ENCODE data around the gene ASB5.

ASB5 gene

GRCh38 chr4:176277162-176277904, 8.3 kb upstream of the ASB5 start:
- DNase-seq (ENCODE audit: low read depth): no peak

GRCh38 chr4:176276710-176277109, 7.7 kb upstream of the ASB5 start:
- no peak for DNase-seq (ENCODE audit: low read depth)

- no peak for DNase-seq (ENCODE audit: low read depth)
These were observed 5.4 kb upstream of the ASB5 start for GRCh38 chr4:176274441-176274840.

- DNase-seq (ENCODE audit: low read depth): no peak
These were observed 4.7 kb upstream of the ASB5 start for GRCh38 chr4:176273736-176274135.

GRCh38 chr4:176272799-176273198, 3.8 kb upstream of the ASB5 start:
- no peak for DNase-seq (ENCODE audit: low read depth)

- DNase-seq (ENCODE audit: low read depth): no peak
These were observed 2.7 kb upstream of the ASB5 start for GRCh38 chr4:176271749-176272148.

- DNase-seq (ENCODE audit: low read depth): no peak
These were observed 1.6 kb upstream of the ASB5 start for GRCh38 chr4:176270669-176271068.

- no peak for DNase-seq (ENCODE audit: low read depth)
These were observed 3.0 kb downstream of the ASB5 start for GRCh38 chr4:176266026-176266425.

GRCh38 chr4:176262243-176262642, 6.8 kb downstream of the ASB5 start:
- no peak for DNase-seq (ENCODE audit: low read depth)

GRCh38 chr4:176261481-176261880, 7.5 kb downstream of the ASB5 start:
- no peak for DNase-seq (ENCODE audit: low read depth)

- DNase-seq (ENCODE audit: low read depth): no peak
These were observed 8.0 kb downstream of the ASB5 start for GRCh38 chr4:176261018-176261417.

GRCh38 chr4:176259330-176260090, 9.5 kb downstream of the ASB5 start:
- DNase-seq (ENCODE audit: low read depth): no peak

GRCh38 chr4:176258135-176258534, 10.9 kb downstream of the ASB5 start:
- no peak for DNase-seq (ENCODE audit: low read depth)

- no peak for DNase-seq (ENCODE audit: low read depth)
These were observed 12.1 kb downstream of the ASB5 start for GRCh38 chr4:176256921-176257320.

- DNase-seq (ENCODE audit: low read depth): no peak
These were observed 26.2 kb downstream of the ASB5 start for GRCh38 chr4:176242764-176243347.

- no peak for DNase-seq (ENCODE audit: low read depth)
These were observed 27.3 kb downstream of the ASB5 start for GRCh38 chr4:176241703-176242102.

- DNase-seq (ENCODE audit: low read depth): no peak
These were observed 30.2 kb downstream of the ASB5 start for GRCh38 chr4:176238826-176239225.

GRCh38 chr4:176238157-176238610, 30.8 kb downstream of the ASB5 start:
- DNase-seq (ENCODE audit: low read depth): no peak

GRCh38 chr4:176236946-176237345, 32.1 kb downstream of the ASB5 start:
- no peak for DNase-seq (ENCODE audit: low read depth)

- DNase-seq (ENCODE audit: low read depth): no peak
These were observed 38.2 kb downstream of the ASB5 start for GRCh38 chr4:176230836-176231235.

- no peak for DNase-seq (ENCODE audit: low read depth)
These were observed 39.4 kb downstream of the ASB5 start for GRCh38 chr4:176229645-176230044.

GRCh38 chr4:176226736-176227135, 42.3 kb downstream of the ASB5 start:
- DNase-seq (ENCODE audit: low read depth): no peak

GRCh38 chr4:176223561-176223960, 45.5 kb downstream of the ASB5 start:
- no peak for DNase-seq (ENCODE audit: low read depth)
